ENCODE results near the gene SSTR3. TPM values are rescaled to one million over a fixed set of nuclear protein-coding genes. Genes with fewer than 3 reads are reported as not detected.
"Not testable (repeated sequence)": the region's sequence is repeated elsewhere in the genome, so short reads cannot be mapped to it uniquely, and the experiment has no call there.

The SSTR3 gene
- total RNA-seq, 1 donor from 2014 or later = not detected

DNA sequence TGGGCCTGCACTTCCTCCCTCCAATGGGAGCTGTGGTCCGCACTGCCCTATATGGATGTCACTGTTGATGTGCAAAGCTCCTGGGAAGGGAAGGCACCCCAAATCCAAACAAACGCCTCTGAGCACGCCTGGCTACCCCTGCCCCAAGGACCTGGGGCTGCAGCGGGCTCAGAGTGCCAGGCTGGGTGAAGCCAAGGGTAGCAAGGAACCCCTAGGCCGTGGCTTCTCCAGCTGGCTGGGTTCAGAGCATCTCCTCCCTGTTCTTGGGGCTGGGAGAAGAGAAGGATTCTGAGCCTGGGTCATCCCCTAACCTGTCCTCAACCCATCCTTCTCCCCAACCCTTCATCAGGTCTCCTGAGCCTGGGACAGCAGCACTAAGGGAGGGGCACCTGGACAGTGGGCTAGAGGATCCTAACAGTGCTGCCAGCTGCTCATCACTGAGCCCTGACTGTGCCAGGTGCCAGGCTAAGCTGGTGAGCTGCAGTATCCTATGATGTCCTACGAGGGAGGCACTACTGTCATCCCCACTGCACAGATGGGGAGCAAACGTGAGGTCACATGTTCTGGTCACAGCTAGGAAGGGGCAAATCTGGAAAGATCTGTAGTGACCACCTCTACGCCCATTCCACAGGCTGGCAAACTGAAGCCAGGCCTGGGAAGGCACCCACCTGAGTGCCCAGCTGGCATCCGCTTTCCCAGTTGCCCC, 3.0 kb downstream of the SSTR3 start:
- no peak for ATAC-seq

DNA sequence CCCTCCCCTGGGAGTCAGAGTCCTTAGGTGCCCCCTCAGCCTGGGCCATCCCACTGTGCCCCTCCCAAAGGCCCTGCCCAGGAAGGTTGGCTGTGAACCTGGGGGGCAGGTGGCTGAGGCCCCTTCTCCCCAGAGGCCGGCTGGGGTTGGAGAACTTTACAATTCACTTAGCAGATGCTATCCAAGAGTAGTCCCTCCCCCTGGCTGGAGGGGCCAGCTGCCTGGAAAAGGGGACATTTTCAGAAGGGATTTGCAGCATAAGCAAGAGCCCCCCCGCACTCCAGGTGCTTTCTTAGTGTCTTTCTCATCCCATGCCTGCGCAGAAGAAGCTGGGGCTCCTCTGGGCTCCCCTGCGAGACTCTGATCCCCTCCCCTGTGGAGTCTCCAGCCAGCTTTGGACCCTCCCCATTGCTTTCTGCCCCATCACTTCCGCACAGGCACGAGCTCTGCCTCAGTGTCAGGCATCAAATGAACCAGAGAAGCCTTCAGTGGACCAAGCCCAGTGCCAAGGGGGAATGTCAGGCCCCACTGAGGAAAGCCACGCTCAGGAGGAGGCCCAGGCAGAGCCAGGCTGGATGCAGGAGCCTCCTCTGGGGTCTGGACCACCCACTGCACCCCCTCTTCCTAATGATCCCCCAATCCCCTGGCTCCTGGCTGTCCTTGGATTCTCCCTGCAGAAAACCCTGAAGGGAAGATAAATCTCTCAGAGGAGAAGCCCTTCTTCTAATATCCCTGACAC, 3.7 kb downstream of the SSTR3 start:
- ATAC-seq = no peak

DNA sequence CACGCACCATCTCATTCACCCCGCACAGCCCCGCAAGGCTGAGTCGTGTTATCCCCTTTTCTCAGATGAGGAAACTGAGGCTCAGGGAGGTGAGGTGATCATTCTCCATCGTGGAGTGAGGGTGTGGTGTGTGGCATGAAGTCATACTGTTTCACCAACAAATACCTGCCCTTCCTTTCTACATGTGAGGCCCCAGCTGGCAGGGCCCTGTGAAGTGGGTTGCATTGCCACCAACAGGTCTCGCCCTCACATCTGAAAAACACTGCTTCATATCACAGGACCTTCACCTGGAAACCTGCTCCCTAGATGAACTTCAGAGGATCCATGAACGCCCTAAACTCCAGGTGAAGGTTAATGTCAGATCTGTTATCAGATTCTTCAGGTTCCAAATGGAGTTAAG, 4.3 kb downstream of the SSTR3 start:
- ATAC-seq = no peak

DNA sequence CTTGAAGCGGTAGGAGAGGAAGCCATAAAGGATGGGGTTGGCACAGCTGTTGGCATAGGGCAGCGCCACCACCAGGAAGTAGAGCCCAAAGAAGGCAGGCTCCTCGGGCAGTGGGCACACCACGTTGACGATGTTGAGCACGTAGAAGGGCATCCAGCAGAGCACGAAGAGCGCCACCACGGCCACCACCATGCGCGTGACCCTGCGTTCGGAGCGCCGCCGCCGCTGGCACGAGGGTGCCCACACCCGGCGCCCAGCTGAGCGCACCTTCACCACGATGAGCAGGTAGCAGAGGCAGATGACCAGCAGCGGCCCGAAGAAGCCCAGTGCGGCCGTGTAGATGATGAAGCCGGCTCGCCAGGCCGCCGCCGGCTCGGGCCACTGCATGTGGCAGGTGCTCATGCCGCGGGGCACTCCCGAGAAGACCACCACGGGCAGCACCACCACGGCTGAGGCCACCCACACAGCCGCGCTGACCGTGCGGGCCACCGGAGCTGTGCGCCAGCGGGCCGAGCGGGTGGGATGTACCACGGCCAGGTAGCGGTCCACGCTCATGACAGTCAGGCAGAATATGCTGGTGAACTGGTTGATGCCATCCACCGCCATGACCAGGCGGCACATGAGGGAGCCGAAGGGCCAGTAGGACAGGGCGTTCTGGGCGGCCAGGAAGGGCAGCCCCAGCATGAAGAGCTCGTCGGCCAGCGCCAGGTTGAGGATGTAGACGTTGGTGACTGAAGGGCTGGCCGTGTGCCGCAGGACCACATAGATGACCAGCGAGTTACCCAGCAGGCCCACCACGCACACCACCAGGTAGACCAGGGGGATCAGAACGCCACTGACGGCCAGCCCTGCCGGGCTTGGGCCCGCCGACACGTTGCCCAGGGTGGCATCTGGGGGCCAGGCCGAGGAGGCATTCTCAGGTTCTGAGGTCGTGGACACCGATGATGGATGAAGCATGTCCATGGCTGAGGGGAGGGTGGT, 5.1 kb downstream of the SSTR3 start:
- ATAC-seq = no peak

DNA sequence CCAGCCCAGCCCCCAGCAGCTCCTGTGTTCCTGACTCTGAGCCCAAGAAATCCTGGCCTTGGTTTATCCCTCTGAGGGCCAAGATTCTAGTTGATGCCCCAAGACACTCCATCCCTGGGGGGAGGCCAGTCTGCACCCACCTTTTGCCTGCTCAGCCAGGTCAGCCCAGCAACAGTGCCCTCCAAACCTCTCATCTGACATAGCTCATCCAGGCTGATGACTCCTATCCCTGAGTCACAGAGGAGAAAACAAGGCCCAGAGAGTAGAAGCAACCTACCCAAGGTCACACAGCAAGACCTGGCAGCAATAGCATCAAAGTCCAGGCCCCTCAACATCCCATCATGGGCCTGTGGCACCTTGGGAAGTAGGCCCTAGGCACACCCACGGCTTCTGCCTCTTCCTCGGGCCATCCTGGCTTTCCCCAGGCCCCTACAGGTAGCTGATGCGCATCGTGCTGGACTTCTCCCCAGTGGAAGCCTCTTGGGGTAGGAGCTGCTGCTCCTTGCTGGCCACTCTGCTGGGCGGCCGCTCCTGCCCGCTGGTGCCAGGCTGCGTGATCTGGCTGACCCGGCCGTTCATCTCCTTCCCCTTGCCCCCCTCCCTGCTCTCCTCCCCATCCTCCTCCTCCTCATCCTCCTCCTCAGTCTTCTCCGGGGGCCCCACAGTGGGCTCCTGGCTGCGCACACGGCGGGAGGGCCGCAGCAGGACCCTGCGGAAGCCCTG, 6.0 kb downstream of the SSTR3 start:
- ATAC-seq = no peak

DNA sequence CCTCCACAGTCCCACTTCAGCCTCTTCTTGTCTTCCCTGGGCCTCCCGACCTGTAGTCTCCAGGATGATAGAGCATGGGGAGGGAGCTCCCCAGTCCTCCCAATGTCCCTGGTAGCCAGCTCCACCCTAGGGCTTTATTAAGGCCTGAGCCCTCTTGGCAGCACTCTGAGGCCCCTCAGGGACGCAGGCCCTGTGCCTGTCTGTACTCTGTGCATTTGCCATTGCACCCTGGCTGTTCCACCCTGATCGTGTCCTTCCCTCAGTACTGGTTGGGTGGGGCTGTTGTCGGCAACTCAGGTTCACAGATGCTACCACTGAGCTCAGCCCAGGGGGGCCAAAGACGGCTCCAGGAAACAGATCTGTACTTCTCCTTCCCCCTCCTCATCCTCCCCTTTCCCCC, 7.2 kb downstream of the SSTR3 start:
- ATAC-seq = no peak

DNA sequence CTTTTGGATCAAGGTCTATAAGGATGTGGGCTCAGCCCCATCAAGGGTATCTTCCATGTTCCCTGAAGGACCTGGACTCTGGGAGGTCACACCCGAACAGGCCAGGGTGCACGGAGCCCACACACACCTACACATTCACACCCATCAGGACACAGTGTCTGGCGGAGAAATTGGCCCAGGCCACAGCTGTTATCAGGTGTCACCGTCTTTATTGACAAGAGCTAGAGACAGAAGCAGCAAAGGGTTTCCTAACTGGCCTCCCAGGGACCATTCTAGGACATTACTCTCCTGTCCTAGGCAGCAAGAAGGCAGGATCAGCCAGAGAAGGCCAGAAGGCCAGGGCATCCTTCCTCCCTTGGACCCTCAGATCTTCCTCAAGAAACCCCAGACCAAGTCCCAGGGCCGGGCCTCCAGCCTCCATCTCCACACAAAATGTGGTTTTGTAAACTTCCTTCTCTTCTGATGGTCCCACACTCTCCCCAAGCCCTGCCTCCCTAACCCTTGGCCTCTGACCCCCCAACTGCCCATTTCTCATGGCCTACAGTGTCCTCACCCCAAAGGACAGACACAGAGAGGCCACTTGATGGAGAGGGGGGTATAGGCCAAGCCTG, 8.1 kb downstream of the SSTR3 start:
- no peak for ATAC-seq

DNA sequence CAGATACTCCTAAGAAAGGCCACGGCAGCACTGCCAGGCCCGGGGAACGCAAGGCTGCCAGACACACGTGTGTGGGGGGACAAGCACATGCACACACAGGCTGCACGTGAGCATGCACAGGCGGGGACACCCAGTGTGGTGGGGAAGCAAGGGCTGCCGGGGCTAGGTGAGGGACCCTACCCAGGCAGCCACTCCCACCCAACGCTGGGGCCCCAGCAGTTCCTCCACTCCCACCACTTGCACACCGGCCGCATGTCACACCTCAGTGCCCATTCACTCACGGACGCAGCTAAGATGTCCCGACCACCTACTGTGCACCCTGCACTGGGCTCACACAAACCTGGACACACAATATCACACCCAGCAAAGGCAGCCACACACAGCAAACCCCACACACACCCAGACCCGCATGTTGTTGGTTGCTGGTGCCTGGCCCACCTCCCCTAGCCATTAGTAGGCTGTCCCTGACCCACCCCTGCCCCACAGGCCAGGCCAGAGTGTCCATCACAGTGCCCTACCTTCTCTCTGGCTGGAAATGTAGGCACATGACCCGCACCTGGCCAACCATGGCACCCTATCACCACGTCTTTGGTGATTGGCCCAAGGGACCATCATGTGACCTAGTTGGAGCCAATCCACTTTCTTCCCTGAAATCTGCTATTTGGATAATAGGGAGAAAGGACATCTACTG, 8.8 kb downstream of the SSTR3 start:
- no peak for ATAC-seq

DNA sequence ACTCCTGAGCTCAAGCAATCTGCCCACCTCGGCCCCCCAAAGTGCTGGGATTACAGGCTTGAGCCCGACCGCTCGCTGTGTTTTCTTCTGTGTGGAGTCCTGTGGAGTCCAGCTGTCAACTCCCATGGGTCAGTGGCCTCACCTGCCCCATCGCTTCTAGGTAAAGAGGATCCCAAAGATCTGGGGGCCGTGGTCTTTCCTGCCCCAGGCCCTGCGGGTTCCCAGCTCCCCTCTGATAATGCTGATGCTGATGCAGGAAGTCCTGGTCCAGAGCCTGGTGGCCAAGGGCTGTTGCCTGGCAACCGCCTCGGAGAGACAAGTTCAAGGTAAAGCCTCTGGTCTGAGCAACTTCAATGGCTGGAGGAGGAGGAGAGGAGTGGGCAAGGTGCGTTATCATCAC, 9.6 kb downstream of the SSTR3 start:
- ATAC-seq = no peak

DNA sequence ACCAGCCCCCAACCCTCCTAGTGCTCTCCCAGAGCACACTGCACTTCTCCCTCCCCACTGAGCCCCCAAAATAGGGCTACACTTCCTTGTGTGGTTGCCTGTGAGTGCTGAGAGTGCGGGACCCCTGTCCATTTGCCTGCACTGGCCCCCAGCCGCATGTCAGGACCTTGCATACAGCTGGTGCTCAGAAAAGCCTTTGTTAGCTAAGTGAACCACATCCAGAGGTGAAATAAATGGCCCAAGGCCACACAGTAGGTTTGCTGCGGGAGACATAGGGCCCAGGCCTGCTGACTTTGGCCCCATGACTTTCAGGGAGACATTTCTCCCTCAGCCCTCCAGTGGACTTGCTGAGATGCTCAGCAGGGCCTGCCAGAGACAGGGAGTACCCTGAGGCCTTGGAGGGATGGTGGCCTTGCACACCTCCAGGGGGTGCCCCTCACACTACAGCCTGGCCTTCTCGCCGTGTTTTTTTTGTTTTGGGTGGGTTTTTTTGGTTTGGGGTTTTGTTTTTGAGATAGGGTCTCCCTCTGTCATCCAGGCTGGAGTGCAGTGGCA, 10.2 kb downstream of the SSTR3 start:
- no peak for ATAC-seq

DNA sequence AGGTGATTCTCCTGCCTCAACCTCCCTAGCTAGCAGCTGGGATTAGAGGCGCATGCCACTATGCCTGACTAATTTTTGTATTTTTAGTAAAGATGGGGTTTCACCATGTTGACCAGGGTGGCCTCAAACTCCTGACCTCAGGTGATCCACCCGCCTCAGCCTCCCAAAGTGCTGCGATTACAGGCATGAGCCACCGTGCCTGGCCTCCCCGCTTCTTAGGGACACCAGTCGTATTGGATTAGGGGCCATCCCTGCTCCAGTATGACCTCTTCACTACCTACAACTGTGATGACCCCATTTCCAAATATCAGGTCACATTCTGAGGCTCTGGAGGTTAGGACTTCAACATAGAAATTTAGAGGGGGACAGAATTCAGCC, 10.8 kb downstream of the SSTR3 start:
- not testable (repeated sequence) for ATAC-seq

DNA sequence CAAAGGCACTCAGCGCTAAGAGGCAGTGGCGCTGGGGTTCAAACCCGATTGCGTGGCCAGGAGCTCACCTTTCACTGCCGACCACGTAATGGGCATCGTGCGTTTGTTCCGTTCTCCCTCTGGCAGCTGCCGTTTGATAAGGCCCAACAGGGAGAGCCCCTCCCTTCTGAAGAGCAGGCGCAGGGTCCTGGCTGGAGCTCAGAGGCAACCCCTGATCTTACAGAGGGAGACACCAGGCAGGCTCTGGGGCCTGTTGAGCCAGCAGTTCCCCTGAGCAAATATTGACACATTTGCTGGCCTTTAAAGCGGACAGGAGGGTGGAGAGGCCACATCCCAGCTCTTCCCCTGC, 12.5 kb downstream of the SSTR3 start:
- peak; percentile 3 for ATAC-seq

DNA sequence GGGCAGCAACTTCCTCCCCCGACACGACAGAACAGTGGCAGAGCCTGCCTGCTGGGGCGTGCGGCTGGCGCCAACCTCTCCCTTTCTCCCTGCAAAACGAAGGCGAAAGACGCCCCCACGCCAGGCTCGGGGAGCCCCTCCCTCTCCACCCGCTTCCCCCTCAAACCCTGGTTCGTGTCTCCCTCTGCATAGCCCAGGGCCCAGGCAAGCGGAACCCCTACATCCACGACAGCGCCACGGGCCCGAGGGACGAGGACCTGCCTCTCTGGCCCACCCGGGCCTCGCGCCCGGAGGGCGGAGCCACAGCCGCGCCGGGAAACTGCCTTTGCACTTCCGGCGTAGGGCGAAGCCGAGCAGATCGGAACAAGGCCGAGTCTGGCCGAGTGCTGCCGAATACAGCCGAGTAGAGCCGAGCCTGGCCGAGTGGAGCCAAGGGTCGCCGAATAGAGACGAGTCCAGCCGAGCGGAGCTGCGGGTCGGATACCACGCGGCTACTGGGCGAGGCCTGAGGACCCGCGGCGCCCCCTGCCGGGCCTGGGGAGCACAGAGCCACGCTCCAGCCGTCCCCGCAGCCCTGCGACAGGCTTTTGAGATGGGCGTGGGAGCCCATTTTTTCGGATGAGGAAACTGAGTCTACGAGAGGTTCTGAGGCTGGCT, 13.0 kb downstream of the SSTR3 start:
- peak; percentile 95 for ATAC-seq

DNA sequence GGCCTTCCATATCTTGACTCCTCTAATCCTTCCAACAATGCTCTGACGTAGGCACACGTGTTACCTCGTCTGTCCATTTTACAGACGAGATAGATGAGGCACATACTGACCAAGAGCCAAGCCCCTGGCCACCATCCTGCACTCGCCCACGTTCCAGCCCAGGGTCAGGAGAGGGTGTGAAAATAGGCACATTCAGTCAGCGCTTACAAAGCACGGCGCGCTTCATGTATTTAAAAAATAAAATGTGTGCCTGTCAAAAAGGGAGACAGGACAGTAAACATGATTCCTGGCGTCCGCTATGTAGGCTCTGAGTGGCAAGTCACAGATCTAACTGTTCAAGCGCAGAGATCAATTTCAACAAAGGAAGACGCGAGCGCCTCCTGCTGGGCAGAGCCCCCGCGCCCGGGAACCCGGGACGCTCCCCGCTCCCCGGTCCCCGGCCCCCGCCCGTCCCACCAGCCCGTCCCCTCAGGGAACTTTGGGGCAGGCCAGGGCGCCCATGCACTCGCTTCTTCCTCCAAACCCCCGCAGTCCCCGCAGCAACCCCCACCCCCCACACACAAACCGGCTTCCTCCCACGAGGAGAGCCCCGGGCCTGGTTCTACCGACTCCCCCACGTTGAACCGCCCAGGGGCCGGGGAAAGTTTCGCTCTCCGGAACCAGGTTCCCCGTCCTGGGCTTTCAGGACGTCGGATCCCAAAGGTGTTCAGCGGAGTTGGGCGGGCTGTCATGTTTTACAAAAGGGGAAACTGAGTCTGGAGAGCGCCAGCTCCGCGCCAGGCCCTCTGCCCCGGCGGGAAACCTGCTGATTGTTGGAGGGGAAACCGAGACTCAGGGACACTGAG, 13.8 kb downstream of the SSTR3 start:
- peak; percentile 60 for ATAC-seq

DNA sequence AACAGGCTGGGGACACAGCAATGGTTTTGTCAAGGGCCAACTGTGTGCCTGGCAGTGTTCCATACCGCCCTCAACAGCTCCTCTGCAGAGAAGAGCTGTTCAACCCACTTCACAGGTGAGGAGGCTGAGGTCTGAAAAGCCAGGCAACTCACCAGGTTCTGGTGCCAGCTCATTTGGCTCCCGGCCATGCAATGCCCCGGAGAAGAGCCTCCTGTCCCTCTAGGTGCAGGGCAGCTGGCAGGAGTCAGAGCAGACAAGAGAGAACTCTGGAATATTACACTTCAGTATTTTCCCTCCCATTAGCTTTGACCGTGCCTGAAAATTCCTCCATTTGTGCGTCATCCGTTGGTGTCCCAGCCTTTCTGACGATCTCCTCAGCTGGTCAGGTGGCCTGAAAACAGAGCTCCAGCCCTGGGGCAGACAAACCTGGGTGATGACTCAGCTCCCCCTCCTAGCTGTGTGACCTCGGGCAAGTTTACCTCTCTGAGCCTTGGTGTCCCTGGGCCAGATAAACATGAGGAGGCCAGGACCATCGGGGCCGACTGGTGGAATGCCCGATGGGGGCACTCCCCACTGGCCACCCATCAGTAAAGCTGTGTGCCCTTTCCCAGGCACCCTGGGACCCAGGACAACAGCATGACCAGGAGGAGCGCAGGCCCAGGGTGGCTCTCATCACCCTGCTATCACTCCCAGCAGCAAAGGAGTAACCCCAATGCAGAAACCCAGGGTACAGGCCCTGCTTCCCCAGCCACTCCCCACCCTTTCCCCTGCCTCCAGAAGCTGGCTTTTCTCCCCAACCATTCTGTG, 14.6 kb downstream of the SSTR3 start:
- peak; percentile 4 for ATAC-seq

DNA sequence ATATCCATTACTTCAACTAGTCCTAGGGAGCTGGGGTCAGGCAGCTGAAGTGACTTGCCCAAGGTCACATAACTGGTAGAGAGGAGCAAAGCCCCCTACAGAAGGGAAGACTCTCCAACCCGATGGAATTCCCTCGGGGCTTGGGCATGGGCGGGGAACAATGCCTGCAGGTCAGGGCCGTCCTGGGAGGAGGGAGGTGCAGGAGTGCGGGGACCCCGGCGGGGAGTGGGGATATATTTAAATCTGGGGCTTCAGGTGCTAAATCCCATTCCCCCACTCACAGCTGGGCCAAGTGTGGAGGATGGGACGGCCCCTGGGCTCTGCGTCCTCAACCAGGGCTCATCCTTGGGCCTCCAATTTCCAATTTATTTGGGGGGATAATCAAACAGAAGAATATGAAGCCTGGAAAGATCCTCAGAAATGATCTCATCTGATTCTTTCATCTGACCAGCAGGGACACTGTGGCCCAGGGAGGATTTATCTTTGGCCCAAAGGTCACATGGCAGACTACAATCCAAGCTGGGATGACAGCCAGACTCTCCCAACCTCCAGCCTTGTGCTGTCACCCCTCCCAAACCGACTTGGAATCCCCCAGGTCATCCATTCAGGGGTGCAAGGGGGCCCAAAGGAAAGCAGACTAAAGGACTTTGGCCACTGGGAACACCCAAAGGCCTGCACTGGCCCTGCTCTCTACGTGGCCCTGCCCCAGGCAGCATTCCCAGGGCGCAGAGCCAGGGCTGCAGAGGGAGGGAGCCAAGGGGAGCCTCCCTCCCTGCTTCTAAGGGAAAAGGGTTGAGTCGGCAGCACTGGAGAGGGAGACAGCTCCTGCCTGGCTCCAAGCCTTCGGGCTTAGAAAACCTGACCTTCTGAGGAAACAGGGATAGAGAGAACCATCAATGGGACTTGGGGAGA, 15.5 kb downstream of the SSTR3 start:
- no peak for ATAC-seq

DNA sequence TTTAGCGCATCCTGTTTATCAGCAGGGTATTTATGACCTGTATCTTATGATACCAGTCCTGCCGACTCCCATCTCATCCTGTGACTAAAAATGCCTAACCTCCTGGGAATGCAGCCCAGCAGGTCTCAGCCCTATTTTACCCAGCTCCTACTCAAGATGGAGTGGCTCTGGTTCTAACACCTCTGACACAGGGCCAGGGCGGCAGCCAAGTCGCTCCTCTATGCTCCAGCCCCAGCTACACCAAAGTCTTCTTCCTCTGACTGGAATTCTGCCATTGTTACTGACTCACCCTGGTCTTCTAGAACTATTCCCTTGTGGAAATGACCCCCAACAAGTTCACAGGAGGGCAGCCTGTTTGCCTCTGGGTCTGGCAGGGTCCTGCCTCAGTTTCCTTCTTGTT, 16.4 kb downstream of the SSTR3 start:
- ATAC-seq = no peak

DNA sequence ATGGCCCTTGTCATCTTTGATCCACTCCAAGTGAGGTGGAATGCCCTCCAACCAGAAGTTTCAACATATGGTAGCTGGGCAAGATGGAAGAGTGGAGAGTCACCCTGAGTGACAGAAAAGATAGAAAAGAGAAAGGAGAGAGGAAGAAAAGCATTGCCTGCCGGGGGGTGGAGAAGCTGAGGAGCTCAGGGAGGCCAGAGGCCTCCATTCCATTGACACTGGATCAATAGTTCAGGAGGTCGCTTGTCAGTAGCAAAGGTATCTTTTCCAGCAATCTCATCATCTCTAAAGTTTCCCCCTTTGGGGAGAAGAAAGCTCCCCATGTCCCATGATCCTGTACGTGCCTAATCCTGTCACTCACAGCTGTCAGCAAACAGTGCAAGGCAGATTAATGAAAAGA, 17.5 kb downstream of the SSTR3 start:
- ATAC-seq = no peak

Measured in esophagus mucosa (tissue), 1 donor.